ENCODE results near the gene S100A8. TPM values are rescaled to one million over a fixed set of nuclear protein-coding genes. Genes with fewer than 3 reads are reported as not detected.

Gene S100A8
- polyA plus RNA-seq, 1 donor (not counting 4 experiments of a cell fraction or from before 2014, with no cell fraction given), result 403 TPM

DNA sequence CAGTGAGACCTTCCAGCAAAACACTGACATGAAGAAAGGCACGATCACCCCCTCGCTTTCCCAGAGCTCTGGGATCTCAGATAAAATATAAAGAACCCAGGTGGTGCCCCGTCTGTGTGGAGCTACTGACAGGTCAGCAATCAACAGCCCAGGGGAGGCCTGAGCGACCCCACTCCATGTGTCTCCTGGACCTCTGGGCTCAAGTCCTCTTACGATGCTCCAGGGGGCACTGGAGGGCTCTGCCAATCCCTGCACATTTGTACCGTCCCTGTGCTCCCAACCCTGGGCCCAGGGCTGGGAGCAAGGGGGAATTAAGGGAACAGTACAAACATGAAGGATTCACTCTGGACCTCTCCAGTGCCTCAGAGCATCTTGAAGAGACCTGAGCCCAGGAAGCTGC lies 37.9 kb upstream of the S100A8 start:
- Histone ChIP-seq H3K27ac (ENCODE audit: control insufficient read depth, insufficient read depth, low read length) (no peak overlapping the region), H3K9me1 (ENCODE audit: control insufficient read depth, extremely low read depth, insufficient read depth, low read length) (no peaks in the 10 kb centered on the region), H3K4me2 (ENCODE audit: control insufficient read depth, extremely low read depth, insufficient read depth, low read depth, low read length) (no peak overlapping the region), H3K4me3 (ENCODE audit: control insufficient read depth in 2 of 3, extremely low read depth in 1 of 3, insufficient read depth in 2 of 3, low read depth in 1 of 3, low read length in 3 of 3) (no peak overlapping the region), H3K9ac (ENCODE audit: control insufficient read depth, extremely low read depth, insufficient read depth, low read length) (no peak overlapping the region), H3K36me3 (ENCODE audit: control insufficient read depth in 2 of 2, extremely low read depth in 1 of 2, insufficient read depth in 2 of 2, low read length in 2 of 2) (no peaks in the 10 kb centered on the region), H3K4me1 (ENCODE audit: control insufficient read depth, extremely low read depth, insufficient read depth, low read length) (peaks cover 7% of the 10 kb centered on the region), H3K9me3 (ENCODE audit: control insufficient read depth, low read depth, low read length) (no peaks in the 10 kb centered on the region), H2AFZ (ENCODE audit: control insufficient read depth, low read length) (no peak overlapping the region), H4K20me1 (ENCODE audit: control insufficient read depth, extremely low read depth, insufficient read depth, low read length) (no peaks in the 10 kb centered on the region), H3K27me3 (ENCODE audit: control insufficient read depth, extremely low read depth, insufficient read depth, low read length) (peaks cover 13% of the 10 kb centered on the region), H3K79me2 (ENCODE audit: control insufficient read depth, insufficient read depth, low read length) (no peaks in the 10 kb centered on the region)
- DNase-seq (ENCODE audit: low read depth, low spot score), result no peak
- TF ChIP-seq, protein P1, sequence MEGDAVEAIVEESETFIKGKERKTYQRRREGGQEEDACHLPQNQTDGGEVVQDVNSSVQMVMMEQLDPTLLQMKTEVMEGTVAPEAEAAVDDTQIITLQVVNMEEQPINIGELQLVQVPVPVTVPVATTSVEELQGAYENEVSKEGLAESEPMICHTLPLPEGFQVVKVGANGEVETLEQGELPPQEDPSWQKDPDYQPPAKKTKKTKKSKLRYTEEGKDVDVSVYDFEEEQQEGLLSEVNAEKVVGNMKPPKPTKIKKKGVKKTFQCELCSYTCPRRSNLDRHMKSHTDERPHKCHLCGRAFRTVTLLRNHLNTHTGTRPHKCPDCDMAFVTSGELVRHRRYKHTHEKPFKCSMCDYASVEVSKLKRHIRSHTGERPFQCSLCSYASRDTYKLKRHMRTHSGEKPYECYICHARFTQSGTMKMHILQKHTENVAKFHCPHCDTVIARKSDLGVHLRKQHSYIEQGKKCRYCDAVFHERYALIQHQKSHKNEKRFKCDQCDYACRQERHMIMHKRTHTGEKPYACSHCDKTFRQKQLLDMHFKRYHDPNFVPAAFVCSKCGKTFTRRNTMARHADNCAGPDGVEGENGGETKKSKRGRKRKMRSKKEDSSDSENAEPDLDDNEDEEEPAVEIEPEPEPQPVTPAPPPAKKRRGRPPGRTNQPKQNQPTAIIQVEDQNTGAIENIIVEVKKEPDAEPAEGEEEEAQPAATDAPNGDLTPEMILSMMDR (optimal IDR thresholded peaks at IDR 0.05 in 1 of 3, IDR thresholded peaks at IDR 0.05 in 1 of 3, conservative IDR thresholded peaks at IDR 0.05 in 1 of 3; ENCODE audit: extremely low read depth in 1 of 3, insufficient read depth in 2 of 3, low read length in 3 of 3), result peak in 1 of 3 experiments; percentile 10
- TF ChIP-seq EZH2 (IDR thresholded peaks at IDR 0.05; ENCODE audit: low read length), result no peak
- dilution Hi-C loops (cut with MboI; ENCODE audit: extremely low pct_ligation_motif_present, low sequenced_read_pairs), result no loop called here
- FAIRE-seq, result no peak

DNA sequence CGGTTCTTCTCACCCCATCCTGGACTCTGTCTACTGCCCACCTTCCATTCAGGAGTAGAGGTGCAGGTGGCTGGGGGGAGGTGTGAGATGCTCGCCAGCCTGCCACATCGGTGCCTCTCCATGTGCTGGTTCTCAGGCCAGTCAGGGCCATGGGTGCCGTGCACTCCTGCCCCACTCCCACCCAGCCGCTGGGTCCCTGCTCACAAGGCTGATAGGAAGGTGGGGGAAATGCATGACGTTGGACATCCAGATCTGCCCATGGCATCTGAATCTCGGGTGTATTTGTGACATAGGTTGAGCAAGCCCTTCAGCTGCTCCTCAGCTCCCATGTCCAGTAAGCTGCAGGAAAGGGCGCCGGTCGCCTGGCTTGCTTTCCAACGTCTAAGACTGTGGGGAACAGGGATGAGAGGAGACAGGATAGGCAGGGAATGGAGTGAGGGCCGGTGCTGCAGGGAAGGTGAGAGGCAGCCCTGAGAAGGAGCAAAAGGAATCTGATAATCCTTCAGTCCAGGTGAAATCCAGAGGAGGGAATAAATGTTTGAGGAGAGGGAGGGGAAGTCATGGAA lies 37.3 kb upstream of the S100A8 start:
- no peaks in the 10 kb centered on the region for H3K9me1 ChIP-seq (ENCODE audit: control insufficient read depth, extremely low read depth, insufficient read depth, low read length)
- dilution Hi-C loops (cut with MboI; ENCODE audit: extremely low pct_ligation_motif_present, low sequenced_read_pairs), result no loop called here
- no peaks in the 10 kb centered on the region for H3K79me2 ChIP-seq (ENCODE audit: control insufficient read depth, insufficient read depth, low read length)
- no peak overlapping the region for H2AFZ ChIP-seq (ENCODE audit: control insufficient read depth, low read length)
- H3K27ac ChIP-seq (ENCODE audit: control insufficient read depth, insufficient read depth, low read length), result no peak overlapping the region
- no peak overlapping the region for H3K9ac ChIP-seq (ENCODE audit: control insufficient read depth, extremely low read depth, insufficient read depth, low read length)
- no peaks in the 10 kb centered on the region for H3K9me3 ChIP-seq (ENCODE audit: control insufficient read depth, low read depth, low read length)
- TF ChIP-seq, protein P1 (optimal IDR thresholded peaks at IDR 0.05 in 1 of 3, IDR thresholded peaks at IDR 0.05 in 1 of 3, conservative IDR thresholded peaks at IDR 0.05 in 1 of 3; ENCODE audit: extremely low read depth in 1 of 3, insufficient read depth in 2 of 3, low read length in 3 of 3), result no peak
- no peak for TF ChIP-seq EZH2 (IDR thresholded peaks at IDR 0.05; ENCODE audit: low read length)
- peaks cover 13% of the 10 kb centered on the region for H3K27me3 ChIP-seq (ENCODE audit: control insufficient read depth, extremely low read depth, insufficient read depth, low read length)
- H3K36me3 ChIP-seq (ENCODE audit: control insufficient read depth in 2 of 2, extremely low read depth in 1 of 2, insufficient read depth in 2 of 2, low read length in 2 of 2), result no peaks in the 10 kb centered on the region
- no peak overlapping the region for H3K4me2 ChIP-seq (ENCODE audit: control insufficient read depth, extremely low read depth, insufficient read depth, low read depth, low read length)
- no peaks in the 10 kb centered on the region for H4K20me1 ChIP-seq (ENCODE audit: control insufficient read depth, extremely low read depth, insufficient read depth, low read length)
- no peak overlapping the region for H3K4me3 ChIP-seq (ENCODE audit: control insufficient read depth in 2 of 3, extremely low read depth in 1 of 3, insufficient read depth in 2 of 3, low read depth in 1 of 3, low read length in 3 of 3)
- peaks cover 7% of the 10 kb centered on the region for H3K4me1 ChIP-seq (ENCODE audit: control insufficient read depth, extremely low read depth, insufficient read depth, low read length)
- no peak for FAIRE-seq
- DNase-seq (ENCODE audit: low read depth, low spot score), result no peak

All from keratinocyte (primary cell).